Esophagus squamous epithelium (tissue), 4 donors: ENCODE measurements around the gene CFAP77.

ENCODE experiments used
- POLR2A ChIP-seq, 4 donors: fragments of 450-650 bp; IDR thresholded peaks; one replicate each; pipeline ENCODE4 v1.6.1; 2017; ENCODE audit warnings: antibody characterized with exemption in 4 of 4, mild to moderate bottlenecking in 4 of 4, moderate library complexity in 3 of 4
- TF ChIP-seq, protein P1 (sequence below), 6 experiments: fragments of 450-650 bp in 4 of 6; fragments of 200-600 bp in 2 of 6; sonication (generic) in 2 of 6; IDR thresholded peaks; one replicate each; pipeline ENCODE4 v1.5.1; 2016 to 2019; ENCODE audit warnings: antibody characterized with exemption in 6 of 6, mild to moderate bottlenecking in 4 of 6, moderate library complexity in 4 of 6

DNA sequence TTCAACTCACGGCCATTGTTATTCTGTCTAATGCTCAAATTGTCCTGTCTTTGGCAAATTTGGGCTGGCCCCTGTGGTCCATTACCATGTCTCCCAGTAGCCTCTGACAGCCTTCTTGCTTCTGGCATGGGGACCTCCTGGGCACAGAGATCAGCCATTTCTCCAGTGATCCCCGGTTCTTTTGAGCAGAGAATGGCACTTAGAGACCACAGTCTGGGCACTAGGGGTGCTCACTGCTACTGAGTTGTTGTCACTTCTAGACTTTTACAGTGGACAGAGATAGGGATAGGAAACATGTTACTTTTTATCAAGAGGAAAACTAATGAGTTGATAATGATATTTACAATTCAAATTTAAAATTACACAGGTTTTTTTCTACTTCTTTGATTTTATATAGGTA is 124.8 kb downstream of the CFAP77 start:
- TF ChIP-seq POLR2A (IDR thresholded peaks at IDR 0.05) = no peak
- TF ChIP-seq, protein P1, sequence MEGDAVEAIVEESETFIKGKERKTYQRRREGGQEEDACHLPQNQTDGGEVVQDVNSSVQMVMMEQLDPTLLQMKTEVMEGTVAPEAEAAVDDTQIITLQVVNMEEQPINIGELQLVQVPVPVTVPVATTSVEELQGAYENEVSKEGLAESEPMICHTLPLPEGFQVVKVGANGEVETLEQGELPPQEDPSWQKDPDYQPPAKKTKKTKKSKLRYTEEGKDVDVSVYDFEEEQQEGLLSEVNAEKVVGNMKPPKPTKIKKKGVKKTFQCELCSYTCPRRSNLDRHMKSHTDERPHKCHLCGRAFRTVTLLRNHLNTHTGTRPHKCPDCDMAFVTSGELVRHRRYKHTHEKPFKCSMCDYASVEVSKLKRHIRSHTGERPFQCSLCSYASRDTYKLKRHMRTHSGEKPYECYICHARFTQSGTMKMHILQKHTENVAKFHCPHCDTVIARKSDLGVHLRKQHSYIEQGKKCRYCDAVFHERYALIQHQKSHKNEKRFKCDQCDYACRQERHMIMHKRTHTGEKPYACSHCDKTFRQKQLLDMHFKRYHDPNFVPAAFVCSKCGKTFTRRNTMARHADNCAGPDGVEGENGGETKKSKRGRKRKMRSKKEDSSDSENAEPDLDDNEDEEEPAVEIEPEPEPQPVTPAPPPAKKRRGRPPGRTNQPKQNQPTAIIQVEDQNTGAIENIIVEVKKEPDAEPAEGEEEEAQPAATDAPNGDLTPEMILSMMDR (IDR thresholded peaks at IDR 0.05) = no peak
